Adrenal gland (tissue), 5 donors: ENCODE data around the gene KCTD5.
A peak's percentile ranks its signal among the peaks of the same experiment; 100 is the strongest.

ENCODE experiments used
- POLR2A ChIP-seq, 2 donors: fragments of 450-650 bp; IDR thresholded peaks; one replicate each; pipeline ENCODE4 v1.6.1; 2017; ENCODE audit warnings: antibody characterized with exemption in 2 of 2, mild to moderate bottlenecking in 2 of 2, moderate library complexity in 1 of 2
- TF ChIP-seq, protein P1 (sequence below), 6 experiments: fragments of 450-650 bp in 4 of 6; fragments of 200-600 bp in 2 of 6; sonication (generic) in 1 of 6; IDR thresholded peaks; 1 replicate in 5 of 6; 2 replicates in 1 of 6; pipeline versions ENCODE4 v1.5.1 to v1.8.0; 2016 to 2021; ENCODE audit warnings: antibody characterized with exemption in 6 of 6, mild to moderate bottlenecking in 2 of 6, moderate library complexity in 1 of 6
- donor health status: DM: no; HTN: no; CAD: no.

DNA sequence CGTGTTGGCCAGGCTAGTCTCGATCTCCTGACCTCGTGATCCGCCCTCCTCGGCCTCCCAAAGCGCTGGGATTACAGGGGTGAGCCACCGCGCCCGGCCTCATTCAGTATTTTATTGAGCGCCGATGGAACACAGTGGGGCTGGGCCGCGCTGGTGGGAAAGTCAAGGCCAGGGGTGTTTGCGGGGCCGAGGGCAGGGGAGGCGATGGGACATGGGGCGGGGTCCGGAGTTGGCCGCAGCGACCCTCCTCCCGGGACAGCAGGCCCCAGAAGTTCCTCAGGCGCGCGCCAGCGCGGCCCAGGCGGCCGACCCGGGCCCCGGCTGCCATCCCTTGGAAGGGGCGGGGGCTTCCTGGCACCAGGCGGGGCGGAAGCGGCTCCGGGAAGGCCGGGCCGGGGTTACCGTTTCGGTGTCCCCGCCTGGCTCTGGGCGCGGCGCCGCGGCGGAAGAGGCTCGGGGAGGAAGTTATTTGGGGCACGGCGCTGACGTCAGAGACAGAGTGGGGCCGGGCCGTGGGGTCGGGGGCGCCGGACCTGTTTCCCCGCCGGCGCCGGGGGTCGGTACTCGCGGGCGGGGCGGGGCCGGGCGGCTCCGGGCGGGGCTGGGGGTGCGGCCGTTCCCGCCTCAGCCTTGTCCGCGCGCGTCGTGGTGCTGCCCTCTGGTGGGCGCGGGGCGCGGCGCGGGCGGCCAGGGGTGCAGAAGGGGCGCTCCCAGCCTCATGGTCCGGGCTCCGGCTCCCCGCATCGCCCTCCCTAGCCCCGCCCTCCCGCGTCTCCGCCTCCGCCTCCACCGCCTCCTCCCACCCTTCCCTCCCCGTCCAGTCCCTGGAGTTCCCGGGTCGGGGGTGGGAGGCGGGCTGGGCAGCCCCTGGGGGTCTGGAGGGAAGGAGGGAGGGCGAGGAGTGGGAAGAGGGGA lies 38.7 kb downstream of the KCTD5 start:
- TF ChIP-seq, protein P1, sequence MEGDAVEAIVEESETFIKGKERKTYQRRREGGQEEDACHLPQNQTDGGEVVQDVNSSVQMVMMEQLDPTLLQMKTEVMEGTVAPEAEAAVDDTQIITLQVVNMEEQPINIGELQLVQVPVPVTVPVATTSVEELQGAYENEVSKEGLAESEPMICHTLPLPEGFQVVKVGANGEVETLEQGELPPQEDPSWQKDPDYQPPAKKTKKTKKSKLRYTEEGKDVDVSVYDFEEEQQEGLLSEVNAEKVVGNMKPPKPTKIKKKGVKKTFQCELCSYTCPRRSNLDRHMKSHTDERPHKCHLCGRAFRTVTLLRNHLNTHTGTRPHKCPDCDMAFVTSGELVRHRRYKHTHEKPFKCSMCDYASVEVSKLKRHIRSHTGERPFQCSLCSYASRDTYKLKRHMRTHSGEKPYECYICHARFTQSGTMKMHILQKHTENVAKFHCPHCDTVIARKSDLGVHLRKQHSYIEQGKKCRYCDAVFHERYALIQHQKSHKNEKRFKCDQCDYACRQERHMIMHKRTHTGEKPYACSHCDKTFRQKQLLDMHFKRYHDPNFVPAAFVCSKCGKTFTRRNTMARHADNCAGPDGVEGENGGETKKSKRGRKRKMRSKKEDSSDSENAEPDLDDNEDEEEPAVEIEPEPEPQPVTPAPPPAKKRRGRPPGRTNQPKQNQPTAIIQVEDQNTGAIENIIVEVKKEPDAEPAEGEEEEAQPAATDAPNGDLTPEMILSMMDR (IDR thresholded peaks at IDR 0.05) = peak in 4 of 6 experiments; percentile 19 to 82 (median 60)
- TF ChIP-seq POLR2A (IDR thresholded peaks at IDR 0.05) = no peak
